Smooth muscle cell (in vitro differentiated cells): ENCODE data around the gene MOV10. TPM values are rescaled to one million over a fixed set of nuclear protein-coding genes. Genes with fewer than 3 reads are reported as not detected.
"Not testable (repeated sequence)": the region's sequence is repeated elsewhere in the genome, so short reads cannot be mapped to it uniquely, and the experiment has no call there.

ENCODE experiments used
- DNase-seq: peaks from one replicate; lab custom pipeline; 2025; ENCODE audit not compliant: unreplicated experiment; lab: John Stamatoyannopoulos, UW
- H2AFZ ChIP-seq: fragments of 200-600 bp; sonication (generic); 2 replicates; pipeline ENCODE4 v1.6.0; 2016; ENCODE audit warnings: antibody characterized with exemption, low read depth, mild to moderate bottlenecking
- H3F3A ChIP-seq: fragments of 200-600 bp; sonication (generic); 2 replicates; pipeline ENCODE4 v1.6.0; 2017; ENCODE audit warnings: antibody characterized with exemption, low read depth
- H3K27ac ChIP-seq: fragments of 200-600 bp; sonication (generic); 2 replicates; pipeline ENCODE4 v1.5.1; 2016; ENCODE audit warnings: low read depth, mild to moderate bottlenecking
- H3K27me3 ChIP-seq: fragments of 200-600 bp; sonication (generic); 2 replicates; pipeline ENCODE4 v1.6.1; 2016; ENCODE audit warnings: low read depth, mild to moderate bottlenecking
- H3K36me3 ChIP-seq: fragments of 200-600 bp; sonication (generic); 2 replicates; pipeline ENCODE4 v1.5.1; 2016; ENCODE audit warnings: low read depth
- H3K4me1 ChIP-seq: fragments of 200-600 bp; sonication (generic); 2 replicates; pipeline ENCODE4 v1.5.1; 2016; ENCODE audit warnings: low read depth
- H3K4me2 ChIP-seq: fragments of 200-600 bp; sonication (generic); 2 replicates; pipeline ENCODE4 v1.6.0; 2016; ENCODE audit warnings: mild to moderate bottlenecking
- H3K4me3 ChIP-seq: fragments of 200-600 bp; sonication (generic); 2 replicates; pipeline ENCODE4 v1.5.1; 2016; ENCODE audit warnings: mild to moderate bottlenecking
- H3K79me2 ChIP-seq: fragments of 200-600 bp; sonication (generic); 2 replicates; pipeline ENCODE4 v1.6.0; 2016; ENCODE audit warnings: low read depth, mild to moderate bottlenecking
- H3K9ac ChIP-seq: fragments of 200-600 bp; sonication (generic); 2 replicates; pipeline ENCODE4 v1.6.0; 2016; ENCODE audit warnings: low read depth
- H3K9me3 ChIP-seq: fragments of 200-600 bp; sonication (generic); replicated peaks from 2 replicates; pipeline ENCODE4 v1.5.1; 2016; ENCODE audit warnings: low read depth
- H4K20me1 ChIP-seq: fragments of 200-600 bp; sonication (generic); 2 replicates; pipeline ENCODE4 v1.6.0; 2016; ENCODE audit warnings: low read depth
- WGBS: methylation state at CpG from one replicate; pipeline ENCODE4 v1.1.7; 2016; ENCODE audit warnings: low lambda C conversion rate; 5-methylcytosine and 5-hydroxymethylcytosine counted together
- polyA plus RNA-seq: library from polyadenylated mRNA; unstranded; fragments of >200 nt; fragmentation: Nextera tagmentation; extraction: Ambion mirVana; gene quantifications from 2 replicates; pipeline ENCODE4 v1.2.1, GENCODE V29; 2016
- total RNA-seq: library from RNA; depleted of rRNA; stranded (reverse); fragments of >200 nt; gene quantifications from 2 replicates; pipeline ENCODE4 v1.2.3, GENCODE V29; 2014
- TF ChIP-seq, protein P1 (sequence below): fragments of 200-600 bp; sonication (generic); IDR thresholded peaks from 2 replicates; pipeline ENCODE4 v1.5.1; 2017; ENCODE audit warnings: borderline replicate concordance, mild to moderate bottlenecking, antibody characterized with exemption; ENCODE audit not compliant: insufficient read depth, poor library complexity, severe bottlenecking

Gene MOV10
- total and polyA plus RNA-seq, 2 experiments from 2014 or later = 36.9 to 56.8 TPM

DNA sequence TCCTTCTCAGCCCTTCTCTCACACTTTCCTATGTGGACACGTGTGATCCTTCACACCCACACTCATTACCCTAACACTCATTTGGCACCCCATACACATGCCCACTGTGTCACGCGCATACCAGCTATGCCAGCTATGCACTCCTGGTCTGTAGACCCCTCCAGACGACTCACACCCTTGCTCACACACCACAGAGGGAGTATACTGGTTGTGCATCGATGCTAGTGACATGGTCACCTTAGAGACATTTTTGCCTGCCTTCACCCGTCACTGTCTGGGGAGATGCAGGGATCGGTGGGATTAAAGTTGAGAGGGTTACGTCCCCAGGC, 49.0 kb downstream of the MOV10 start:
- Histone ChIP-seq H3K79me2 (no peaks in the 10 kb centered on the region), H3K9me3 (no peaks in the 10 kb centered on the region), H3K27ac (peak overlapping the region; percentile 83), H3K4me2 (peak overlapping the region; percentile 79), H3K4me3 (no peak overlapping the region), H3K27me3 (peaks cover 6% of the 10 kb centered on the region), H2AFZ (no peak overlapping the region), H3F3A (no peaks in the 10 kb centered on the region), H3K36me3 (no peaks in the 10 kb centered on the region), H3K4me1 (peaks cover 16% of the 10 kb centered on the region), H4K20me1 (no peaks in the 10 kb centered on the region), H3K9ac (no peak overlapping the region)
- TF ChIP-seq, protein P1, sequence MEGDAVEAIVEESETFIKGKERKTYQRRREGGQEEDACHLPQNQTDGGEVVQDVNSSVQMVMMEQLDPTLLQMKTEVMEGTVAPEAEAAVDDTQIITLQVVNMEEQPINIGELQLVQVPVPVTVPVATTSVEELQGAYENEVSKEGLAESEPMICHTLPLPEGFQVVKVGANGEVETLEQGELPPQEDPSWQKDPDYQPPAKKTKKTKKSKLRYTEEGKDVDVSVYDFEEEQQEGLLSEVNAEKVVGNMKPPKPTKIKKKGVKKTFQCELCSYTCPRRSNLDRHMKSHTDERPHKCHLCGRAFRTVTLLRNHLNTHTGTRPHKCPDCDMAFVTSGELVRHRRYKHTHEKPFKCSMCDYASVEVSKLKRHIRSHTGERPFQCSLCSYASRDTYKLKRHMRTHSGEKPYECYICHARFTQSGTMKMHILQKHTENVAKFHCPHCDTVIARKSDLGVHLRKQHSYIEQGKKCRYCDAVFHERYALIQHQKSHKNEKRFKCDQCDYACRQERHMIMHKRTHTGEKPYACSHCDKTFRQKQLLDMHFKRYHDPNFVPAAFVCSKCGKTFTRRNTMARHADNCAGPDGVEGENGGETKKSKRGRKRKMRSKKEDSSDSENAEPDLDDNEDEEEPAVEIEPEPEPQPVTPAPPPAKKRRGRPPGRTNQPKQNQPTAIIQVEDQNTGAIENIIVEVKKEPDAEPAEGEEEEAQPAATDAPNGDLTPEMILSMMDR = no peak
- no peak for DNase-seq
- WGBS = 64% methylated on average over 8 of the region's 8 CpGs

- H3K4me3 ChIP-seq, H3F3A ChIP-seq, H3K27ac ChIP-seq, H3K4me2 ChIP-seq, H3K9ac ChIP-seq, H3K36me3 ChIP-seq, H4K20me1 ChIP-seq, H3K27me3 ChIP-seq, H3K9me3 ChIP-seq, H3K79me2 ChIP-seq, H2AFZ ChIP-seq, DNase-seq: not testable (repeated sequence)
- peaks cover 18% of the 10 kb centered on the region for H3K4me1 ChIP-seq
- WGBS = 97% methylated on average over 2 of the region's 4 CpGs
These were observed 49.8 kb downstream of the MOV10 start for GRCh38 chr1:112724240-112724639.

DNA sequence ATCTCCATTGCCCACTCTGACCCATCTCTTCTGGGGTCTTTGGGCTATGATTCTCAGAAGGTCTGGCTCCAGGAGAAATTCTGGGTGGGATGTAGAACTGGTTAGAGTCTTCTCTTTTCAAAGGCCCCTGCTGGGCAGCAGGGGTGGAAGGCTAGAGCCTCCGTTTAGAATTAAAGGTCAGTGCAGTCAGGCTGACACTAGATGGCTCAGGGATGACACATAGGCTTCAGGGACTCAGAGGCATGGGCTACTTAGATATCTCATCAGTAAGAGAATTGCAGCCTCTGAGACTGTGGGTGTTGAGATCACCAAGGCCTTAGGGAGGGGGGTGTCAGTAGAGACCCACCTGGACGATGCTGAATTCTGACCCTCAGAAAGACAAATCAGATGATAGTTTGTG, 53.3 kb downstream of the MOV10 start:
- H2AFZ ChIP-seq = no peak overlapping the region
- H3K79me2 ChIP-seq = no peaks in the 10 kb centered on the region
- H3K4me3 ChIP-seq = no peak overlapping the region
- no peaks in the 10 kb centered on the region for H4K20me1 ChIP-seq
- H3K27me3 ChIP-seq = no peaks in the 10 kb centered on the region
- H3K4me1 ChIP-seq = peaks cover 18% of the 10 kb centered on the region
- 42% methylated on average over 2 of the region's 2 CpGs for WGBS
- TF ChIP-seq, protein P1 = no peak
- no peak overlapping the region for H3K27ac ChIP-seq
- DNase-seq = no peak
- no peak overlapping the region for H3K4me2 ChIP-seq
- no peaks in the 10 kb centered on the region for H3F3A ChIP-seq
- no peaks in the 10 kb centered on the region for H3K36me3 ChIP-seq
- H3K9me3 ChIP-seq = no peaks in the 10 kb centered on the region
- H3K9ac ChIP-seq = no peak overlapping the region

- not testable (repeated sequence) for H3K9me3 ChIP-seq, DNase-seq
- WGBS = 92% methylated on average over 28 of the region's 33 CpGs
These were observed 54.0 kb downstream of the MOV10 start for GRCh38 chr1:112728306-112728971.

DNA sequence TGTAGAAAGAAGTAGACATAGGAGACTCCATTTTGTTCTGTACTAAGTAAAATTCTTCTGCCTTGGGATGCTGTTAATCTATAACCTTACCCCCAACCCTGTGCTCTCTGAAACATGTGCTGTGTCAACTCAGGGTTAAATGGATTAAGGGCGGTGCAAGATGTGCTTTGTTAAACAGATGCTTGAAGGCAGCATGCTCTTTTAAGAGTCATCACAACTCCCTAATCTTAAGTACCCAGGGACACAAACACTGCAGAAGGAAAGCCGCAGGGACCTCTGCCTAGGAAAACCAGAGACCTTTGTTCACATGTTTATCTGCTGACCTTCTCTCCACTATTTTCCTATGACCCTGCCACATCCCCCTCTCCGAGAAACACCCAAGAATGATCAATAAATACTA, 54.6 kb downstream of the MOV10 start:
- not testable (repeated sequence) for H3K79me2 ChIP-seq, H2AFZ ChIP-seq, H4K20me1 ChIP-seq, H3K4me3 ChIP-seq, H3K9ac ChIP-seq, H3F3A ChIP-seq, H3K27me3 ChIP-seq, H3K36me3 ChIP-seq, H3K4me2 ChIP-seq, H3K9me3 ChIP-seq, H3K27ac ChIP-seq, DNase-seq
- 35% methylated on average over 3 of the region's 3 CpGs for WGBS
- peaks cover 11% of the 10 kb centered on the region for H3K4me1 ChIP-seq

More at GRCh38 chr1:112728306-112728971, 54.0 kb downstream of the MOV10 start:
- H3K4me3 ChIP-seq, H3K9ac ChIP-seq, H3K79me2 ChIP-seq, H2AFZ ChIP-seq, H3K4me2 ChIP-seq, H3F3A ChIP-seq, H3K27me3 ChIP-seq, H4K20me1 ChIP-seq, H3K27ac ChIP-seq, H3K36me3 ChIP-seq: not testable (repeated sequence)
- peaks cover 11% of the 10 kb centered on the region for H3K4me1 ChIP-seq
